Psoas muscle (tissue), 8 donors: ENCODE data around the gene FIBIN. TPM values are rescaled to one million over a fixed set of nuclear protein-coding genes. Genes with fewer than 3 reads are reported as not detected.

Experiments
- ATAC-seq, 4 donors: fragments of 200-7000 bp; cut with Tn5 transposase; one replicate each; pipeline ENCODE4 v1.9.1; 2020; ENCODE audit warnings: moderate library complexity in 3 of 4, mild to moderate bottlenecking in 2 of 4
- DNase-seq, 2 donors: peaks; one replicate each; pipeline ENCODE4 v3.0.0-alpha.2; 2020
- H3K27ac ChIP-seq: fragments of 200-600 bp; one replicate; pipeline ENCODE4 v1.8.0; 2022
- H3K27me3 ChIP-seq, 3 donors: fragments of 200-600 bp in 1 of 3; one replicate each; pipeline versions ENCODE4 v1.6.1 to v1.8.0; 2013 to 2022; ENCODE audit warnings: low read length in 2 of 3, mild to moderate bottlenecking in 2 of 3, moderate library complexity in 1 of 3; ENCODE audit not compliant: insufficient read depth in 3 of 3
- H3K36me3 ChIP-seq, 2 donors: fragments of 200-600 bp in 1 of 2; one replicate each; pipeline versions ENCODE4 v1.6.1 to v1.8.0; 2013 to 2022; ENCODE audit warnings: low read depth in 1 of 2, mild to moderate bottlenecking in 1 of 2, moderate library complexity in 1 of 2; ENCODE audit not compliant: insufficient read depth in 1 of 2
- H3K4me1 ChIP-seq: fragments of 200-600 bp; one replicate; pipeline ENCODE4 v1.8.0; 2022
- H3K4me3 ChIP-seq: fragments of 200-600 bp; one replicate; pipeline ENCODE4 v1.8.0; 2022; ENCODE audit warnings: mild to moderate bottlenecking
- H3K9me3 ChIP-seq: fragments of 200-600 bp; one replicate; pipeline ENCODE4 v1.8.0; 2022
- WGBS, 3 donors: extraction: QIAGEN DNeasy Blood & Tissue Kit; methylation state at CpG; one replicate each; pipeline versions ENCODE4 v1.1.6 to v1.1.7; 2013; 5-methylcytosine and 5-hydroxymethylcytosine counted together
- intact Hi-C, 2 donors: fragments of 100-400 bp; cut with DNase I; formaldehyde crosslinking; loops; one replicate each; pipeline versions ENCODE4 v1.11.0 to v1.14.2; 2022
- polyA plus RNA-seq, 3 donors: library from polyadenylated mRNA; stranded (reverse); fragments of 200-250 nt; gene quantifications; one replicate each; pipeline ENCODE4 v1.2.3, GENCODE V29; 2013
- total RNA-seq, 4 donors: library from RNA; stranded (reverse); fragmentation: NEBNext Ultra II Directional in 2 of 4; extraction: Animal tissue kit (Norgen Biotek cat#: 25700) in 2 of 4; gene quantifications; one replicate each; pipeline versions ENCODE4 v1.2.1 to v1.2.4, GENCODE V29; 2021 to 2023
- TF ChIP-seq, protein P1 (sequence below): fragments of 200-600 bp; IDR thresholded peaks from one replicate; pipeline ENCODE4 v1.8.0; 2022; ENCODE audit warnings: antibody characterized with exemption
- donor health status: healthy with polysubstance abuse.
- donor health status: DM: no; HTN: no; CAD: no; lungs with moderate emphysema.
- donor health status: Bipolar disorder and iron deficiency.
- donor health status: healthy.
- donor health status: DM: yes; HTN: yes; CAD: no.
- donor health status: DM: no; HTN: no; CAD: no.
- donor health status: DM: no; HTN: no; CAD: no.
- donor health status: DM: yes; HTN: yes; CAD: no.

Gene FIBIN
- total and polyA plus RNA-seq, 7 donors, result 3.0 to 8.9 (median 4.9) TPM

DNA sequence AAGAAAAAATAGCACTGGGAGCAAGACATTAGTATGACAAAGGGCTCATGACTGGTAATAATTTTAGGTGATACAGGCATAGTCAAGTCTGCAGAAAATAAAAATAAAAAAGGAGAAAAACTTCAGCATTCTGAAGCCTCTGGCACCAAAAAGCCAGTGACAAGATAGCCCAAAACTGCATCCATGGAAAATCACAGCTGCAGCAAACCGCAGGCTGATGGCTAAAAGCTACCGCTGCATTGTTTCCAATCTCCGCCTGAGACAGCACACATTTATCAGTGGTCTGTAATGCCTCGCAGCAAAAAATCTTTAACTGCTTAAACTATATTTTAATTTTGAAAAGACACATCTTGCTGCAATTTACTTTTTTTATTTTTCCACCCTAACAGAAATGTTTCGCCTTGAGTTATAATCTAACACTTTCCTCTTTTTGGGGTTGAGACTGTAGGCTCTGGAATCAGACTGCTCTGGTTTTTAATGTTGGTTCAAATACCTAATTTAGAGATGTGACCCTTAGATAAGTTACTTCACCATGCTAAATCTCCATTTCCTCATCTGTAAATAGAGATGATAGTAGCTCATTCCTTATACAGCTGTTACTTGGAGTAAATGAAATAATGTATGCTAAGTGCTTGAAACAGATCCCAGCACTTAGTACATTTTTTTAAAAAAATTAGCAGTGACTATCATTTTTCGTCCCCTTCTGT is 42.0 kb upstream of the FIBIN start:
- intact Hi-C loops, result no loop called here
- Histone ChIP-seq H3K4me1 (no peaks in the 10 kb centered on the region), H3K27me3 (no peaks in the 10 kb centered on the region), H3K27ac (no peak overlapping the region), H3K36me3 (no peaks in the 10 kb centered on the region), H3K9me3 (no peaks in the 10 kb centered on the region), H3K4me3 (no peak overlapping the region)
- DNase-seq (no peak), ATAC-seq (no peak)
- 37 to 52% (median 45%) methylated on average over 6 of the region's 6 CpGs for WGBS, 3 donors
- TF ChIP-seq, protein P1, sequence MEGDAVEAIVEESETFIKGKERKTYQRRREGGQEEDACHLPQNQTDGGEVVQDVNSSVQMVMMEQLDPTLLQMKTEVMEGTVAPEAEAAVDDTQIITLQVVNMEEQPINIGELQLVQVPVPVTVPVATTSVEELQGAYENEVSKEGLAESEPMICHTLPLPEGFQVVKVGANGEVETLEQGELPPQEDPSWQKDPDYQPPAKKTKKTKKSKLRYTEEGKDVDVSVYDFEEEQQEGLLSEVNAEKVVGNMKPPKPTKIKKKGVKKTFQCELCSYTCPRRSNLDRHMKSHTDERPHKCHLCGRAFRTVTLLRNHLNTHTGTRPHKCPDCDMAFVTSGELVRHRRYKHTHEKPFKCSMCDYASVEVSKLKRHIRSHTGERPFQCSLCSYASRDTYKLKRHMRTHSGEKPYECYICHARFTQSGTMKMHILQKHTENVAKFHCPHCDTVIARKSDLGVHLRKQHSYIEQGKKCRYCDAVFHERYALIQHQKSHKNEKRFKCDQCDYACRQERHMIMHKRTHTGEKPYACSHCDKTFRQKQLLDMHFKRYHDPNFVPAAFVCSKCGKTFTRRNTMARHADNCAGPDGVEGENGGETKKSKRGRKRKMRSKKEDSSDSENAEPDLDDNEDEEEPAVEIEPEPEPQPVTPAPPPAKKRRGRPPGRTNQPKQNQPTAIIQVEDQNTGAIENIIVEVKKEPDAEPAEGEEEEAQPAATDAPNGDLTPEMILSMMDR, result no peak

DNA sequence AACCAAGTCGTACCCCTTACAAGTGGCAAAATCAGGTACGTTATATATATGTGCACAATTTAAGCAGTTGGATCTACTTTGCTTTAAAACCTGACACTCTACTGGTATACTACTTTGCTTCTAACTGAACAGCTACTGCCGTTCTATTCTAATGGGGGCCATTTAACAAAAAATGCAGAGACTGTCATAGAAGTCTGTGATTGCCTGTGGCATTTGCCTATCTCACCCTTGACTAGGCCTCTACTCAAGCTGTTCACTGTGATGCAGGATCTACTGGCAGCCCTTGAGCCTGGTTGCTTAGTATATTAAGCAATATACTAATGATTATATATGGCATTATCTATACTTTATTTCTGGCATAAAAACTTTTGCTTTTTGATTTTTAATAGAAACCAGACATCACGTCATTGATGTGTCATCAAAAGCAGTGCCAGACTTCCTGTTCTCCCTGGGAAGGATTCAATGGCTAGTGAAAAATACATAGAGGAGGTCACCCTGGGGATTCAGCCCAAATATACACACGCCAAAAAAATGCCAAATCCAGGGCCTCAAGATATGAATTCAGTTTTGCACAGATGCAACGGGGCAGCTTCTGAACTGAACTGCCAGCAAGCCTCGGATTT is 40.0 kb upstream of the FIBIN start:
- Histone ChIP-seq H3K4me3 (no peak overlapping the region), H3K27me3 (no peaks in the 10 kb centered on the region), H3K27ac (no peak overlapping the region), H3K4me1 (no peaks in the 10 kb centered on the region), H3K9me3 (no peaks in the 10 kb centered on the region), H3K36me3 (no peaks in the 10 kb centered on the region)
- DNase-seq, result no peak
- intact Hi-C loops, result no loop called here
- TF ChIP-seq, protein P1, result no peak
- no peak for ATAC-seq
- 61 to 74% (median 70%) methylated on average over 7 of the region's 7 CpGs for WGBS, 3 donors

DNA sequence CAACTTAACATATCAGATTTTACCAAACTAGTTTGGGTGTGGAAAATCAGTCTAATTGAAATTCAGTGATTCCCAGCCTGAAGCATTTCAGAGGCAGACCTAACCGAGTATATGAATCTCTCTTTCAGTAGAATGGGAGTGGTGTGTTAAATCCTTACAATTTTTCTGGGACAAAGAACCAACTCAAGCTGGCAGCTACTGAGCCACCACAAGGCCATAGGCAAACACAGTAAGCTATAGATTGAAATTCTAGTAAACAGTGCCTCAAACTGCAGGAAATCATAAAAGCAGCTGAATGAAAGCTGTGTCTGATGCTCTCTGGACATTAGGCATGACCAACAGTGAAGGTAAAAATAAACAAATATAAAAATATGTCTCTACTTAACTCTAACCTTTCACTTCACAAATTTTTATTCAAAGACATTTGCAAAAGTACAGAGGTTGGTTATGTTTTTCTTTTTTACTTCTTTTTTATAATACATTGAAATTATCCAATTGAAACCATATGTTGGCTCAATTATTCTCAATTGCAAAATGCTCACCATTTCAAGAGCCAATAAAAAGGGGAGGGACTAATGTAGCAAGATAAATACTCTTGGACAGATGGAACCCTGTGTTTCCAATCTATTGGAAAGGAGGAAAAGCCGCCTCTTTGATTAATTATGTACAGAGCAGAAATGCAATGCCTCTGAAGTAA is 35.8 kb upstream of the FIBIN start:
- H3K27ac ChIP-seq, result no peak overlapping the region
- TF ChIP-seq, protein P1, result no peak
- H3K9me3 ChIP-seq, result no peaks in the 10 kb centered on the region
- H3K4me1 ChIP-seq, result no peaks in the 10 kb centered on the region
- ATAC-seq (no peak), DNase-seq (no peak)
- no peaks in the 10 kb centered on the region for H3K36me3 ChIP-seq
- intact Hi-C loops, result no loop called here
- H3K4me3 ChIP-seq, result no peak overlapping the region
- WGBS, 3 donors, result 70 to 78% (median 76%) methylated on average over 2 of the region's 2 CpGs
- no peaks in the 10 kb centered on the region for H3K27me3 ChIP-seq

GRCh38 chr11:26958702-26959049 is 35.2 kb upstream of the FIBIN start:
- WGBS, 3 donors, result 28 to 55% (median 53%) methylated on average over 1 of the region's 1 CpG
- H3K4me3 ChIP-seq, result no peak overlapping the region
- H3K27me3 ChIP-seq, result no peaks in the 10 kb centered on the region
- DNase-seq (no peak), ATAC-seq (no peak)
- no peaks in the 10 kb centered on the region for H3K36me3 ChIP-seq
- TF ChIP-seq, protein P1, result no peak
- H3K9me3 ChIP-seq, result no peaks in the 10 kb centered on the region
- no peaks in the 10 kb centered on the region for H3K4me1 ChIP-seq
- H3K27ac ChIP-seq, result no peak overlapping the region
- intact Hi-C loops, result no loop called here
